ENCODE results near the gene RNF220.

GRCh38 chr1:44531785-44532566 lies 126.9 kb downstream of the RNF220 start:
- TF ChIP-seq CTCF (conservative IDR thresholded peaks at IDR 0.05; ENCODE audit: low read length) (no peak), EZH2phosphoT487 (IDR thresholded peaks at IDR 0.05; ENCODE audit: borderline replicate concordance) (no peak)
